Thyroid gland (tissue), 4 donors: ENCODE results near the gene BTRC.

Source experiments
- CTCF ChIP-seq, 6 experiments: fragments of 200-600 bp in 3 of 6; fragments of 450-650 bp in 3 of 6; sonication (generic) in 3 of 6; IDR thresholded peaks; one replicate each; pipeline ENCODE4 v1.5.1; 2016 to 2019; ENCODE audit warnings: antibody characterized with exemption in 6 of 6, mild to moderate bottlenecking in 2 of 6, inconsistent platforms in 1 of 6, moderate library complexity in 1 of 6
- POLR2A ChIP-seq, 2 donors: fragments of 450-650 bp; IDR thresholded peaks; one replicate each; pipeline ENCODE4 v1.6.1; 2017; ENCODE audit warnings: antibody characterized with exemption in 2 of 2, mild to moderate bottlenecking in 2 of 2, moderate library complexity in 1 of 2

DNA sequence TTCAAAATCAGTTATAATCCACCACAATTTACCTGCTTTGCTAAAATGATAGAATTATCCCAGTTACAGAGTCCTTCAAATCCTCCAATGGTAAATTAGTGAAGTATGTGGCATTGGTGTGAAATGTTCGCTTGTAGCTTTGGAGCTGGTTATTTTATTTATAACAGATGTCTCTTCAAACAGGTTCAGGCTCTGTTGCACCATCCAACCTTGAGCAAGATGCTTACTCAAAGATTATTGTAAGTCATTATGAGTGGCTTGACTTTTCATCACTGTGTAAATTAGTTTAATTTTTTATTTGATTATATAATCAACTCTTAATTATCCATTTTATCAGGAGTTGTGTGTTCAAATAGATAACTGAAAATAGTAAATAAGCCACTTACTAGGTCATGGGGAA is 99.4 kb downstream of the BTRC start:
- TF ChIP-seq CTCF (IDR thresholded peaks at IDR 0.05) (no peak), POLR2A (IDR thresholded peaks at IDR 0.05) (no peak)
